K562 (cell line): ENCODE results near the gene RHBDF2. TPM values are rescaled to one million over a fixed set of nuclear protein-coding genes. Genes with fewer than 3 reads are reported as not detected.

Experiments
- BRCA1 ChIP-seq, 2 experiments: fragments of 450-650 bp in 1 of 2; sonication (generic) in 1 of 2; formaldehyde crosslinking in 1 of 2; IDR thresholded peaks; 2 replicates each; pipeline versions ENCODE4 v1.5.0 to v1.6.1; 2017 to 2020; ENCODE audit warnings: mild to moderate bottlenecking in 1 of 2, missing genetic modification reagents in 1 of 2
- CTCFL ChIP-seq: IDR thresholded peaks from 2 replicates; pipeline ENCODE4 v1.6.1; 2011; ENCODE audit warnings: borderline replicate concordance, low read depth, mild to moderate bottlenecking, moderate library complexity, low read length; ENCODE audit not compliant: insufficient read depth, poor library complexity, severe bottlenecking
- ETS2 ChIP-seq: IDR thresholded peaks from 2 replicates; pipeline ENCODE4 v1.6.1; 2016; ENCODE audit warnings: borderline replicate concordance, missing genetic modification characterization, mild to moderate bottlenecking, moderate library complexity, missing compliant biosample characterization; ENCODE audit not compliant: poor library complexity, severe bottlenecking
- GATA2 ChIP-seq: sonication (generic); formaldehyde crosslinking; IDR thresholded peaks from 2 replicates; pipeline ENCODE4 v1.4.0; 2020; ENCODE audit warnings: mild to moderate bottlenecking, missing genetic modification reagents
- KLF10 ChIP-seq: fragments of 250-450 bp; sonication (Bioruptor Pico); IDR thresholded peaks from 2 replicates; pipeline ENCODE4 v1.6.1; 2021; ENCODE audit warnings: matching md5 sums
- KLF16 ChIP-seq: IDR thresholded peaks from 2 replicates; pipeline ENCODE4 v1.6.1; 2016; ENCODE audit warnings: antibody characterized with exemption
- MEIS2 ChIP-seq: fragments of 450-650 bp; IDR thresholded peaks from 2 replicates; pipeline ENCODE4 v1.6.1; 2014; ENCODE audit warnings: mild to moderate bottlenecking; ENCODE audit not compliant: partially characterized antibody
- NEUROD1 ChIP-seq: fragments of 150-350 bp; IDR thresholded peaks from 2 replicates; pipeline ENCODE4 v1.6.1; 2014; ENCODE audit warnings: borderline replicate concordance, low read length, low read depth; ENCODE audit not compliant: partially characterized antibody
- NR2F6 ChIP-seq: fragments of 450-650 bp; formaldehyde crosslinking; IDR thresholded peaks from 2 replicates; pipeline ENCODE4 v1.4.0; 2020; ENCODE audit warnings: mild to moderate bottlenecking
- PRMT5 ChIP-seq: sonication (generic); formaldehyde crosslinking; IDR thresholded peaks from 2 replicates; pipeline ENCODE4 v1.5.0; 2020; ENCODE audit warnings: missing genetic modification reagents
- TCF7 ChIP-seq: sonication (generic); IDR thresholded peaks from 2 replicates; pipeline ENCODE4 v1.6.1; 2016; ENCODE audit warnings: antibody characterized with exemption, borderline replicate concordance
- ZC3H8 ChIP-seq: fragments of 450-650 bp; IDR thresholded peaks from 2 replicates; pipeline ENCODE4 v1.6.1; 2017
- ZNF280A ChIP-seq: fragments of 450-650 bp; IDR thresholded peaks from 2 replicates; pipeline ENCODE4 v1.6.1; 2018; ENCODE audit warnings: mild to moderate bottlenecking, low read depth; ENCODE audit not compliant: partially characterized antibody
- ZNF551 ChIP-seq: fragments of 250-450 bp; sonication (Bioruptor Pico); IDR thresholded peaks from 2 replicates; pipeline ENCODE4 v1.5.0; 2021; ENCODE audit warnings: mild to moderate bottlenecking, moderate library complexity
- polyA plus RNA-seq, 8 experiments: library from polyadenylated mRNA; depleted of rRNA in 4 of 8; stranded (reverse) in 5 of 8; unstranded in 3 of 8; fragments of >200 nt; fragmentation: Nextera tagmentation in 2 of 8; fragmentation: Illumina TruSeq in 1 of 8; extraction: Ambion mirVana in 2 of 8; extraction: Trizol in 1 of 8; gene quantifications; 2 replicates each; pipeline versions ENCODE4 v1.2.1 to v1.2.3, GENCODE V29; 2011 to 2014; ENCODE audit warnings: inconsistent platforms in 1 of 8, missing spikeins in 1 of 8
- total RNA-seq, 7 experiments: library from RNA; depleted of rRNA in 6 of 7; stranded (reverse); fragments of >200 nt in 6 of 7; fragmentation: Illumina TruSeq in 2 of 7; extraction: Trizol in 2 of 7; gene quantifications; 2 replicates each; pipeline versions ENCODE4 v1.2.1 to v1.2.3, GENCODE V29; 2011 to 2021; ENCODE audit warnings: low replicate concordance in 1 of 7
- TF ChIP-seq, protein P1 (sequence below): fragments of 450-650 bp; IDR thresholded peaks from 2 replicates; pipeline ENCODE4 v1.7.1; 2018; ENCODE audit warnings: mild to moderate bottlenecking, low read depth; ENCODE audit not compliant: partially characterized antibody
- TF ChIP-seq, protein P2 (sequence below): fragments of 450-650 bp; formaldehyde crosslinking; conservative IDR thresholded peaks from 2 replicates; pipeline ENCODE4 v1.4.0; 2022; ENCODE audit warnings: mild to moderate bottlenecking, missing genetic modification characterization
- TF ChIP-seq, protein P3 (sequence below): sonication (generic); formaldehyde crosslinking; IDR thresholded peaks from 2 replicates; pipeline ENCODE4 v1.8.0; 2022; ENCODE audit warnings: mild to moderate bottlenecking, missing genetic modification reagents, borderline replicate concordance

Gene RHBDF2
- total and polyA plus RNA-seq, 9 of the 15 experiments (the other 6 are each of a cell fraction or from before 2014, with no cell fraction given): 0.04 to 2.8 (median 1.1) TPM

GRCh38 chr17:76501018-76501826, at the start of gene RHBDF2 (continued):
- TF ChIP-seq, protein P1, sequence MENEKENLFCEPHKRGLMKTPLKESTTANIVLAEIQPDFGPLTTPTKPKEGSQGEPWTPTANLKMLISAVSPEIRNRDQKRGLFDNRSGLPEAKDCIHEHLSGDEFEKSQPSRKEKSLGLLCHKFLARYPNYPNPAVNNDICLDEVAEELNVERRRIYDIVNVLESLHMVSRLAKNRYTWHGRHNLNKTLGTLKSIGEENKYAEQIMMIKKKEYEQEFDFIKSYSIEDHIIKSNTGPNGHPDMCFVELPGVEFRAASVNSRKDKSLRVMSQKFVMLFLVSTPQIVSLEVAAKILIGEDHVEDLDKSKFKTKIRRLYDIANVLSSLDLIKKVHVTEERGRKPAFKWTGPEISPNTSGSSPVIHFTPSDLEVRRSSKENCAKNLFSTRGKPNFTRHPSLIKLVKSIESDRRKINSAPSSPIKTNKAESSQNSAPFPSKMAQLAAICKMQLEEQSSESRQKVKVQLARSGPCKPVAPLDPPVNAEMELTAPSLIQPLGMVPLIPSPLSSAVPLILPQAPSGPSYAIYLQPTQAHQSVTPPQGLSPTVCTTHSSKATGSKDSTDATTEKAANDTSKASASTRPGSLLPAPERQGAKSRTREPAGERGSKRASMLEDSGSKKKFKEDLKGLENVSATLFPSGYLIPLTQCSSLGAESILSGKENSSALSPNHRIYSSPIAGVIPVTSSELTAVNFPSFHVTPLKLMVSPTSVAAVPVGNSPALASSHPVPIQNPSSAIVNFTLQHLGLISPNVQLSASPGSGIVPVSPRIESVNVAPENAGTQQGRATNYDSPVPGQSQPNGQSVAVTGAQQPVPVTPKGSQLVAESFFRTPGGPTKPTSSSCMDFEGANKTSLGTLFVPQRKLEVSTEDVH: no peak
- no peak for TF ChIP-seq GATA2 (CRISPR knock-in tag)
- TF ChIP-seq, protein P2, sequence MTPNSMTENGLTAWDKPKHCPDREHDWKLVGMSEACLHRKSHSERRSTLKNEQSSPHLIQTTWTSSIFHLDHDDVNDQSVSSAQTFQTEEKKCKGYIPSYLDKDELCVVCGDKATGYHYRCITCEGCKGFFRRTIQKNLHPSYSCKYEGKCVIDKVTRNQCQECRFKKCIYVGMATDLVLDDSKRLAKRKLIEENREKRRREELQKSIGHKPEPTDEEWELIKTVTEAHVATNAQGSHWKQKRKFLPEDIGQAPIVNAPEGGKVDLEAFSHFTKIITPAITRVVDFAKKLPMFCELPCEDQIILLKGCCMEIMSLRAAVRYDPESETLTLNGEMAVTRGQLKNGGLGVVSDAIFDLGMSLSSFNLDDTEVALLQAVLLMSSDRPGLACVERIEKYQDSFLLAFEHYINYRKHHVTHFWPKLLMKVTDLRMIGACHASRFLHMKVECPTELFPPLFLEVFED (CRISPR knock-in tag): no peak
- no peak for TF ChIP-seq CTCFL
- no peak for TF ChIP-seq NR2F6 (CRISPR knock-in tag)
- TF ChIP-seq, protein P3, sequence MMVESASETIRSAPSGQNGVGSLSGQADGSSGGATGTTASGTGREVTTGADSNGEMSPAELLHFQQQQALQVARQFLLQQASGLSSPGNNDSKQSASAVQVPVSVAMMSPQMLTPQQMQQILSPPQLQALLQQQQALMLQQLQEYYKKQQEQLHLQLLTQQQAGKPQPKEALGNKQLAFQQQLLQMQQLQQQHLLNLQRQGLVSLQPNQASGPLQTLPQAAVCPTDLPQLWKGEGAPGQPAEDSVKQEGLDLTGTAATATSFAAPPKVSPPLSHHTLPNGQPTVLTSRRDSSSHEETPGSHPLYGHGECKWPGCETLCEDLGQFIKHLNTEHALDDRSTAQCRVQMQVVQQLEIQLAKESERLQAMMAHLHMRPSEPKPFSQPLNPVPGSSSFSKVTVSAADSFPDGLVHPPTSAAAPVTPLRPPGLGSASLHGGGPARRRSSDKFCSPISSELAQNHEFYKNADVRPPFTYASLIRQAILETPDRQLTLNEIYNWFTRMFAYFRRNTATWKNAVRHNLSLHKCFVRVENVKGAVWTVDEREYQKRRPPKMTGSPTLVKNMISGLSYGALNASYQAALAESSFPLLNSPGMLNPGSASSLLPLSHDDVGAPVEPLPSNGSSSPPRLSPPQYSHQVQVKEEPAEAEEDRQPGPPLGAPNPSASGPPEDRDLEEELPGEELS (CRISPR knock-in tag): no peak
- no peak for TF ChIP-seq MEIS2
- TF ChIP-seq ZNF280A: no peak
- no peak for TF ChIP-seq KLF16
- no peak for TF ChIP-seq KLF10 (CRISPR knock-in tag)
- no peak for TF ChIP-seq ZNF551 (CRISPR knock-in tag)
- TF ChIP-seq PRMT5: no peak
- TF ChIP-seq BRCA1 (IDR thresholded peaks at IDR 0.05): no peak
- TF ChIP-seq BRCA1 (CRISPR knock-in tag; IDR thresholded peaks at IDR 0.05): no peak
- no peak for TF ChIP-seq ZC3H8
- no peak for TF ChIP-seq NEUROD1
- no peak for TF ChIP-seq TCF7
- TF ChIP-seq ETS2 (tag): no peak
